HG03066 (cell line): Measurements from ENCODE around the gene LRCOL1.

Source experiments
- ATAC-seq: cut with Tn5 transposase; IDR thresholded peaks from one replicate; pipeline ENCODE4 v1.9.1; 2021; ENCODE audit warnings: low read depth; ENCODE audit not compliant: unreplicated experiment

Gene LRCOL1

DNA sequence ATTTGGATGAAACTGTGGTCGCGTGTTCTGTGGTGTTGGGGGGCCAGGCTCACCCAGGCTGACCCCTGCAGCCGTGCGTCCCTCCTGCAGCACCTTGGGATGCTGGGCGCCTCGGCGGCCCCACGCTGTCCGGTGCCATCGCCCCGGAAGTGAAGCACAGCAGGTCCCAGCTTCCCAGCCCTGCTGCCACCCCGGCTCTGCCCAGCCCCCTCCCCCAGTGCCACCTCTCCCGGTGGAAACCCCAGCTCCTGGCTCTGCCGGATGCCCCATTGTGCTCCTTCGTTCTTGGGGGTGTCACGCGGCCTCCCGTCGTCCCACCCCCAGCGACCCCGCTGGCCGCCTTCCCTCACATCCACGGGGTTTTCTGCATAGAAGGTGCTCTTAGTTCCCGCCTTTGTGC is 25.2 kb downstream of the LRCOL1 start:
- ATAC-seq, result no peak

DNA sequence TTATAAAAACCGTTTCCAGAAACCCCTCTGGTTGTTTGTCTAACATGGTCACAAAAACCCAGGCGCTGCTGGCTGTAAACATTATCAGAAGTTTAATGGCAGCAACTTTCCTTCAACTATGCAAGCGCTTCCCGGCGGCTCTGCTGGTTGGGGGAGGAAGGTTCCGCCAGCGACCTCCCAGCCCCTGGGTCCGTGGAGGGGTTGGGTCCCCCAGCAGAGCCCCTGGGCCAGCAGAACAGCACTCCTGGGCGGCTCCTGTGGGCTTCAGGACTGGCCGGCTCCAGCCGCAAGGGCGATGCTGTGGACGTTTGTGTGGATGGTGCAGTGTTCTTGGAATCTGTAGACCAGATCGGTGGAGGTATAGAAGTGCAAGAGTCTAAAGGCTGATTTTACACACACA is 26.0 kb downstream of the LRCOL1 start:
- no peak for ATAC-seq

DNA sequence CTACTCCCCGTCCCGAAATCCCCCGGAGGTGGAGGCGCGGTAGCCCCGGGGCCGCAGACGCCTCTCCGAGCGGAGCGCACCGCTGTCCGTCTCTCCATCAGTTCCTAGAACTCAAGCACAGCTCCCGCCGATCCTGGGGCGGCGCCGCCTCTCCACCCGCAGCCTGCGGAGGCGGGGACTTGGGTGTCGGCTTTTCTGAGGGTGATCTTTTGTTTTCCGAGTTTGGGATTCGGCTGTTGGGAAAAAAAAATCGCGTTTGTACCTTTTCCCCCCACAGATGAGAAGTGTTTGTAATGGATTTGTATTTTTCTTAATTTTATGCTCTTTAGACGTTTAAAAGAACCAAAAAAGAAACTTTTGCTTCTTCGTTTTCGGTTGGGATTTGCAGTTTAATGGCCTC is 26.6 kb downstream of the LRCOL1 start:
- no peak for ATAC-seq

DNA sequence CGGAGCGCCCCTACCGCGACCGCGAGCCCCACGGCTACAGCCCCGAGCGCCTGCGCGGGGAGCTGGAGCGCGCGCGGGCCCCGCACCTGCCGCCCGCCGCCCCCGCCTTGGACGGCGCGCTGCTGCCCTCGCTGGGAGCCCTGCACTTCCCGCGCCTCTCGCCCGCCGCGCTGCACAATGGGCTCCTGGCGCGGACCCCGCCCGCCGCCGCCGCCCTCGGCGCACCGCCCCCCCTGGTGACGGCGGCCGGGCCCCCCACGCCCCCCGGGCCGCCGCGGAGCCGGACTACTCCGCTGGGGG is 27.0 kb downstream of the LRCOL1 start:
- no peak for ATAC-seq

DNA sequence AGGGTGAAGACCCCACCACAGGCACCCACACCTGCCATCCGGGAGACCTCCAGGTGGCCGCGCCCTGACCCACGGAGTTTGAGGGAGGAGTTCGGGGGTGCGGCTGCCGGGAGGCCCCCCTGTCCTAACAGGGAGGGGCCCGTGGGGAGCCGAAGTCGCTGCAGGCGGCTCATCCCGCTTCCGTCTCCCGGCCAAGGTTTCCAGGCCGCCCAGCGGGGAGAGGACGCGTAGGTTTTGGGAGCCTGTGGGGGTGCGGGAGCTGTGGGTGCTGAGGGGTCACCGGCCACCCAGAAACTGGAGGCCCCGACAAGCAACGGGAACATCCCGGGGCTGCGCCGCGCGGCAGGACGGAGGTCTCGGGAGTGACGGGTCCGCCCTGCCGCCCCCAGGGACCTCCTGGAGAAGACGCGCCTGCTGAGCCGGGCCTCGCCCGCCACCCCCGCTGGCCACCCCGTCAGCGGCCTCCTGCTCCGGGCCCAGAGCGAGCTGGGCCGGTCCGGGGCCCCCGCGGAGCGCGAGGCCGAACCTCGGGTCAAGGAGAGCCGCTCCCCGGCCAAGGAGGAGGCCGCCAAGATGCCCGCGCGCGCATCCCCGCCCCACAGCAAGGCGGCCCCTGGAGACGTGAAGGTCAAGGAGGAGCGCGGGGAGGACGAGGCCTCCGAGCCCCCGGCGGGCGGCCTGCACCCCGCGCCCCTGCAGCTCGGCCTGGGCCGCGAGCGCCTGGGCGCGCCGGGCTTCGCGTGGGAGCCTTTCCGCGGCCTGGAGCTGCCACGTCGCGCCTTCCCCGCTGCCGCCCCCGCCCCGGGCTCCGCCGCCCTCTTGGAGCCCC is 27.6 kb downstream of the LRCOL1 start:
- no peak for ATAC-seq

DNA sequence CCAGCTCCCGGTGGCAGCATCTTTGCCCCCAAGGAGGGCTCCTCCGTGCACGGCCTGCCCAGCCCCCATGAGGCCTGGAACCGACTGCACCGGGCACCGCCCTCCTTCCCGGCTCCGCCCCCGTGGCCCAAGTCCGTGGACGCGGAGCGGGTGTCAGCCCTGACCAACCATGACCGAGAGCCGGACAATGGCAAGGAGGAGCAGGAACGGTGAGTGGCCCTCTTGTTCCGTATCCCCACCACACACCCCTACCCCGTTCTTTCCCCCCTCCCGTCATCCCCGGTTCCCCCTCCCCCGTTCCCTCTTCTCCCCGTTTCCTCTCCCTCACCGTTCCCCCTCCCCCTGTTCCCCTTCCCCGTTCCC is 28.3 kb downstream of the LRCOL1 start:
- no peak for ATAC-seq

DNA sequence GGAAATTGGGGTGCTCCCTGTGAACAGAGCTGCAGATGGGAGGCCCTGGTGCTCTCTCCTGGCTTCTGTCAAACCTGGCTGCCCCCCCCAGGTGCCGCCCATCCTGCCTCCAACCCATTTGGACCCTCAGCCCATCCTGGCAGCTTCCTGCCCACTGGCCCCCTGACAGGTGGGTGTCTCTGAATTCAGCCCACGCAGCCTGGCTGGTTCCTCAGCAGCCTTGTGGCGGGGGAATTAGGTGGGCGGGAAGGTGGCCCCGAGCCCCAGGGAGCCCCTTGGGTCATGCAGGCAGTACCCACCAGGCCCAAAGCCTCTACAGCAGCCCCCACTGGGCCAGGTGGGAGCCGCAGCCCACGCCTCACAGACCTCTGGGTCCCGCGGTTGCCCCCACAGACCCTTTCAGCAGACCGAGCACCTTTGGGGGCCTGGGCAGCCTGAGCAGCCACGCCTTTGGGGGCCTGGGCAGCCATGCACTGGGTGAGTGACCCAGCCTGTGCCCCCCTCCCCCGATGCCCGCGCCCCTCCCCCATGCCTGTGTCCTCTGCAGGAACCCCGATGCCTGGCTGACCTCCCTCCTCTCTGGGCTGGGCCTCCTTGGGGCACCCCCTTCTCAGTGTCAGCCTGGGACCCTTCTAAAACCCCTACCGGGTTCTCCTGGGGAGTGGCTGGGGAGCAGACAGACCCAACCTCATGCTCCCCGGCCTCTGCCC is 28.9 kb downstream of the LRCOL1 start:
- no peak for ATAC-seq

DNA sequence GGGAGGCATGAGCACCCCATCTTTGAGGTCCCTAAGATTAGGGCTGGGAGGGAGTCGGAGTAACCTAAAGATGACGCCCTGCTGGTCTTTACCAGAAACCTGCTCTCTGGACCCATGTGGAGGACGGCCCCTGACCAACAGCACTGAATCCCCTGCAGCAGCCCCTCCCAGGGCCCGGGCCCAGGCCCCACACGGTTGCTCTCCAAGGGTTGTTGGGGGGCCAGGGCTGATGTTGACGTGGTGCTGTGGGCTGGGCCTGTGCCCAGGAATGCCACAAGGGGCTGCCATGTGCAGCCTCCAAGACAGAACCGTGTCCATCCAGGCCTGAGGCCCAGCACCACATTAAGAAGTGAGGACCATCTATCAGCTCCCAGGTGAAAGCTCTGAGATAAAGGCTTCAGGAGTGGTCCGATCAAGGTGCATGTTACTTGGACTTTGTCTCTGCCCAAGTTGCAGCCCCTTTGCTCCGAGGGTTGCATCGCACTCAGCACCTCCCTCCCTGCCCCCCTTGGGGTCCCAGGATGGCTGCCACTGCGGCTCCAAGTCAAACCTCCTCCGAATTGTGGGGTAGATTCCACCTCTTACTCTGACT is 29.6 kb downstream of the LRCOL1 start:
- ATAC-seq, result no peak

DNA sequence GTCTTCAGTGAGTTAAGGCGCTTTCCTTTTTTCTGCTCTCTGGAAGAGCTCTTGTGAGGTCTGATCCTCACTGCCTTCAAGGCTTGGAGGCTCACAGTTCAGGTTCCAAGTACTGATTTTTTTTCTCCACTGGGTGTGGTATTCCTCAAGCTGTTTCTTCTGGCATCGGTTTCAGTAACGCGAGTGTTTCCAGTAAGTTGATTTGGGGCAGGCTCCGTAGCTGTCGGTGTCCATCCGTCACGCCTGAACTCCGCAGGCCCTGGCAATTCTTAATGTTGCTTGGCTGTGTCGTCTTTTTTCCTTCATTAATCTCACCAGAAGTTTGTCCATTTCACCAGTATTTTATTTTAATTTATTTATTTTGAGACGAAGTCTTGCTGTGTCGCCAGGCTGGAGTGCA is 30.6 kb downstream of the LRCOL1 start:
- ATAC-seq, result no peak

DNA sequence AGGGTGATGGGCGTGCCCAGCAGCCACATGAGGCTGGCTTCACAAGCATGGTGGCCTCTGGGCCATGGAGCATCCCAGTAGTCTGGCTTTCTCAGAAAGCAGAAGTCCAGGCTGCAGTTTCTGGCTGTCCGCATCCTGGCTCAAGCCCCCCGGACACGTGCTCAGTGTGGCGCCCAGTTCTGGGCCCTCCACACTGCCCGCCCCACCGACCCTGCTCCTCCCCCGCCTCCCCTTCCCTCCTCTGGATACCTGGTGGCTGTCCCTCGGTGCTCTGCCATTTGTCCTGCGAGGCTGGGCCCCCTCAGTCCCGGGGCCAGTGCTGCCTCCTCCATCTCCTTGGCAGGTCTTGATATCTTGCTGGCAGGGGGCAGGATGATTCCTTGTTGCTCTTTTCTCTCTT is 31.6 kb downstream of the LRCOL1 start:
- no peak for ATAC-seq

DNA sequence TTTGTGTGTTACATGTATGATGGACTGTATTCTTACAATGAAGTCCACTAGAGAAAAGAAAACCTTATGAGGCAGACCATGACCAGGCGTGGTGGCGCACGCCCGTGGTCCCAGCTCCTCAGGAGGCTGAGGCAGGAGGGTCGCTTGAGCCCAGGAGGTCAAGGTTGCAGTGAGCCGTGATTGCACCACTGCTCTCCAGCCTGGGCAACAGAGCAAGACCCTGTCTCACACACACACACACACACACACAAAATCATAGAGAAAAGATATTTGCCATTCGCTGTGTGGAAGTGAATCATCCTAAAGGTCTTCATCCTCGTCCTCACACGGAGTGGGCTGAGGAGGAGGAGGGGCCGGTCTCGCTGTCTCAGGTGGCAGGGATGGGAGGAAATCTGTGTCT is 32.3 kb downstream of the LRCOL1 start:
- ATAC-seq, result no peak

DNA sequence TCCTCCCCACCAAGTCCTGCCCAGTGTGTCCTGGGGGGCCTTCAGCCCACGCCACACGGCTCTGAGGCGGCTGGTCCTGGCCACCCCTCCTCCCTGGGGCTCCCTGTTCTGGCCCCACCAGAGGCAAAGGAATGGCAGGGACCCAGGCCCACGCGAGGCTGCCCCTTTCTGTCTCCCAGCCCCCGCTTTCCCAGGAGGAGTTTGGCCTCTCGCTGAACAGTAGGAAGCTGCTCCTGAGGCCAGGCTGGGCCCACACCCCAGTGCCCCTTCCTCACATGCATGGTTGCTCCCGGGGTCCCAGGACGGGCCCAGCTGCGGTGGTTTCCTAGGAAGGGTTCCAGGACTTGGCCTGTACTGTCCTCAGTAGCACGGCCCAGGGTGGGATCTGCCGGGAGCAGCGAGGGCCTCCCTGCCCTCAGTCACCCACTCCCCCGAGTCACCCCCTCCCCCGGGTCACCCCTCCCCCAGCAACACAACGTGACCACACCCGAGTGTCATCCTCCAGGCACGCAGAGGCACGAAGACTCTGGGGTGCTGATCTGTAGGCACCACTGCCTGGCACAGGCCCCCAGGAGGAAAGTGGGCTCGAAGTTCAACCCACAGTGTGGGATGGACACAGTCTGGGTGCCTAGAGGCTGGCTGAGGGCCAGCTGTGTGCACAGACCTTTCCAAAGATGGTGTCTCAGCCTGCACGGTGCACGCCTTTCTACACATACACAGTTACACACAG is 33.0 kb downstream of the LRCOL1 start:
- no peak for ATAC-seq

DNA sequence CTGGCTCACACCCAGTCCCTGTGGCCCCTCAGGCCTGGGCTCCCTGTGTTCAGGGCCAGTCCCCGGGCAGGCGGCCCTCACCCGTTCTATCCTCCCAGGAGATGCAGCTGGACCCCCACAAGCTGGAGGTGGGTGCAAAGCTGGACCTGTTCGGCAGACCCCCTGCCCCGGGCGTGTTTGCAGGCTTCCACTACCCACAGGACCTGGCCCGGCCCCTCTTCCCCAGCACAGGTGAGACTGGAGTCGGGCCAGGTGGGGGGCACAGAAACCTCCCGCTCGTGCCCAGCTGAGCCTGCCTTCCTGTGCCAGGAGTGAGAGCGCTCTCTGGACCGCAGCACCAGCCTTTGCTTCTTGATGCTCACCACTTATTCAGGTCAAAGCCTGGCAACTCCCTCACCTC is 33.7 kb downstream of the LRCOL1 start:
- no peak for ATAC-seq

DNA sequence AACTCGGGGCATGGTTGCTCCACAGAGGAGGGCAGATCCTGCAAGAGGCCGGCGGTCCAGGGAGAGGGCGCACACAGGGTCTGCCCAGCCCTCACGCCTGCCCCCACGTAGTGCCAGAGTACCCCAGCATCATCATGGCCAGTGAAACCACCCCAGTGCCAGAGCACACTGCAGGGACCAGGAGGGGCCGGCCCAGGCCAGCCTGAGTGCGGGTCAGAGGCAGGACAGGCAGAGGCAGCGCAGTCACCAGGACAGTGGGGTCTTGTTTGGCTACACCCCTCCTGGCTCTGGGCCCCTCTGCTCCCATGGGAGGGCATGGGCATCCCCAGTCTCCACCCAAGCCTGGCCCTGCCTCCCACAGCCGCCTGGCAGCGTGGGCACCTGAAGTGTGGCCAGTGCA is 34.7 kb downstream of the LRCOL1 start:
- no peak for ATAC-seq

DNA sequence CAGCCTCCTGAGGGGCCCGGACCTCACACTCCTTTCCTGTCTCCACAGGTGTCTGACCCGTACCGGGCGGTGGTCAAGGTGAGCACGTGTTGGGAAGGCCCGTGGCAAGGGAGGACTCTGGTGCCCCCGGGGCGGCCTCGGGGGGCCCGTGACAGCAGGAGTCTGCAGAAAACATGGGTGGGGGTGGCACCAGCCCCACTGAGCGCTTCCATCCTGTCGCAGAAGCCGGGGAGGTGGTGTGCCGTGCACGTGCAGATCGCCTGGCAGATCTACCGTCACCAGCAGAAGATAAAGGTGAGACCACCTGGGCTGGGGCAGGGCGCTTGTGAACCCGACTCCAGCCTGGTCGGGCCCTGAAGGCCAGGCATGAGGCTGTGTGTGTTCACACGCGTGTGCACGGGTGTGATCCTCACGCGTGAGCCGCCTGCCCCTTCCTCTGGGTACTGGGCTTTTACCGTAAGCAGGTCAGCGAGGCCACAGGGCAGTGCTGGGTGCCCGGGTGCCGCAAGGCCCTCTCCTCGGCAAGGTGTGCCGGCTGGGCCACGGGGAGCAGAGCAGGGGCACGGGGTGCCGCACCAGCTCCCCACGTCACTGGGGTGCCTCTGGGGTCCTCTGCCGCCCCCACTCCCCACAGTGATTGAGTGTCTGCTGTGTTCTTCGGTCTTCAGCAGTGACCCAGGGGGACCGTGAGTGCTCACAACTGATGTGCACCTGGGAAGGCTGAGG is 35.9 kb downstream of the LRCOL1 start:
- ATAC-seq, result no peak

DNA sequence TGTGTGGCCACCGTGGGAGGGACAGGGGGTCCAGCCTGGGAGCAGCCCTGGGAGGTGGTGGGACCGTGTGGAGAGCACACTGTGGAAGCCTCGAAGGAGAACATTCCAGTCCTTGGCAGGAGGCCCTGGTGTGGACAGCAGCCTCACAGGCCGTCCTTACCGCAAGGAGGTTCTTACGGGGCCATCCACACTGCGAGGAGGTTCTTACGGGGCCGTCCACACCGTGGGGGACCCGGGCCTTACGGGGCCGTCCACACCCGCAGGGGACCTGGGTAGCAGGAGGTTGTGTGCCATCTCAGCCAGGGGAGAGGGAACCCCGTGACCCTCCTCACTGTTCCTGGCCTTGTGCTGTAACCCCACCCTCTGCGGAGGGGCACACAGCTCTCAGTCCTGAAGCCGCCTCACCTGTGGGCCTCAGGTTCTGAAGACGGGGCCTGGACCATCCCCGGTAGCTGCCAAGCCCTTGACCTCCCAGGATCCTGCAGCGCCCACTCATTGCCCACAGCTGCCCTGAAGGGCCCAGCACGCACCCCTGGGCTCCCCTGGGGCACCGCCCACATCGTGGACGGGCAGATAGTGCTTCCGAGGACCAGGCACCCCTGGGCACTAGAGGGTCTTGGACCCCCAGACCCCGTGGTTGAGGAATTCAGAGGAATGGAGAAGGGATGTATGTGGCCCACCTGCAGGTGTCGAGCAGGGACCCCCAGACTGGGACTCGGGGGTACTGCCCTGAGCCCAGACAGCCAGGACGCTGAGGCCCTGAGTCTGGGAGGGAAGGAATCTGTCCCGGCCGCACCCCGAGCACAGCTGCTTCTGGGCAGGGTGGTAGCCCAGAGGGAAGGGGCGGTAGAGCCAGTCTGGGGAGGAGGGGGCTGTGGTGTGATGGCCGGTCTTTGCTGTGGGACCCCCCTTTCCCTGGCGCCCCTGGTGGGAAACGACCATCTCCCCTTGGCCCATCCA is 37.3 kb downstream of the LRCOL1 start:
- no peak for ATAC-seq

DNA sequence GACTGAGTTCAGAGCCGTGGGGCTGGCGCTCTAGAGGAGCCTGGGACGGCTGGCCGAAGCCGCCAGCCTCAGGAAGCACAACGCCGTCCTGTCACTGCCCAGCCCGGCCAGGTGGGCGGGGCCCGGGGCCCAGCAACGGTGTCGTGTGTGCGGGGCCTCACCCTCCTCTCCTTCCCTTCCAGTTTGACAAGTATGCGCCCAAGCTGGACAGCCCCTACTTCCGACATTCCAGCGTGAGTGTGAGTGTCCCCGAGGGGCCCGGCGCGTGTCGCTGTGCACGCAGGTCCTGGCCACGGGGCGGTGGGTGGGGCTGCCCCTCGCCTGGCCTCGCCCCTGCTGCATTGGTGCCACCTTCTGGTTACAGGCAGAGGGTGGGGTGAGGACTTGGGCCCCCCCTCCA is 38.3 kb downstream of the LRCOL1 start:
- ATAC-seq, result no peak

DNA sequence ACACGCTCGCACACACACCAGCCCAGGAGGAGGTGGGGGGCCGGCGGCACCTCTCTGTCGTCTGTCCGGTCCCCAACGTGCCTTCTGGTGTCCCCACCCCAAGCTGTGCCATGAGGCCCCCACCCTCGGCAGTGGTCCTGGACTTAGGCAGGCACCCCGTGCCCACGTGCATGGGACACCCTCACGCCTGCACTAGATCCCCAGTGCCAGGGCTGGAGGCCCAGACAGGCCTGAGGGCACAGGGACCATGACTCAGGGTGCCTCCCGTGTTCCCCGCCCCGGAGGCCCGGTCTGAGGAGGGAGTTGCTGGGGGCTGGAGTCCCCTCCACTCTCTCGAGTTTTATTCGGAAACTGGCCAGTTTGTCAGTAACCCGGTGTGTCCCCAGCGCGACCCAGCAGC is 38.8 kb downstream of the LRCOL1 start:
- no peak for ATAC-seq

DNA sequence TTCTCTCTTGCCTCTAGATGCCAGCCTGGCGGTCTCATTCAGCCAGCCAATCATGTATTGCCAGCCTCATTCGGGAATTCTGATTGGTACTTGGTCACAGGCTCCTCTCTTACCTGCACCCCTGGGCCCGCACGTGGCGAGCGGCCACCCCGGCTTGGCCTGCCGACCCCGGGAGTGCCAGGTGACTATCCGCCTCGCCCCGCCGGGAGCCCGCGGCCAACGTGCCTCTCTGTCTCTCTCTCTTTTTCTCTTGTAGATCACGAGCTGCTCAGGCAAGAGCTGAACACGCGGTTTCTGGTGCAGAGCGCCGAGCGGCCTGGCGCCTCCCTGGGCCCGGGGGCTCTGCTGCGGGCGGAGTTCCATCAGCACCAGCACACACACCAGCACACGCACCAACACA is 39.3 kb downstream of the LRCOL1 start:
- ATAC-seq, result no peak

DNA sequence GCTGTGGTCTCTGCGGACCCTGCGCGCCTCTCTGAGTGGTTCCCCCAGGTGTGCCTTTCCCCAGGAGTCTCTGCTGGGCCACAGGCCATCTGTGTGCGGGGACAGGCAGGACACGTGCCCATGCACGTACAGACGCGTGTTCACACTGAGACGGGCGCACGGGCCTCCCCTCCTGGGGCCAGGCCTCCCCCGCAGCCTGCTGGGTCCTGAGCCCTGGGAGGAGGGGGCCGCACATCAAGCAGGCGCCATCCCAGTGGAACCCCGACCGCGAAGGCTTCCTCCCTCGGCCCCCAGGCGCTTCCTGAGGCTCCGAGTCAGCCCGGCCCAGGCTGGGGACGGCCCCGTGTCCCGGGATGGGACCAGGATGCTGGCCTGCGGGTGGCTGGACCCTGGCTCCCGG is 39.7 kb downstream of the LRCOL1 start:
- ATAC-seq, result no peak
